Measurements from ENCODE around the gene MED12.

Gene MED12

GRCh38 chrX:71183341-71183740 lies 64.9 kb downstream of the MED12 start:
- Histone ChIP-seq H3K27ac (ENCODE audit: poor library complexity, severe bottlenecking) (no peak overlapping the region), H3K36me3 (ENCODE audit: low read depth) (no peaks in the 10 kb centered on the region), H3K9me3 (ENCODE audit: severe bottlenecking) (no peaks in the 10 kb centered on the region), H3K27me3 (ENCODE audit: insufficient read depth, poor library complexity, severe bottlenecking) (no peaks in the 10 kb centered on the region), H3K4me1 (ENCODE audit: insufficient read depth, poor library complexity, severe bottlenecking) (peaks cover 5% of the 10 kb centered on the region), H3K4me3 (ENCODE audit: severe bottlenecking) (no peak overlapping the region)
- ATAC-seq (ENCODE audit: low read depth) (no peak), DNase-seq (ENCODE audit: low spot score) (no peak)
- TF ChIP-seq, protein P1, sequence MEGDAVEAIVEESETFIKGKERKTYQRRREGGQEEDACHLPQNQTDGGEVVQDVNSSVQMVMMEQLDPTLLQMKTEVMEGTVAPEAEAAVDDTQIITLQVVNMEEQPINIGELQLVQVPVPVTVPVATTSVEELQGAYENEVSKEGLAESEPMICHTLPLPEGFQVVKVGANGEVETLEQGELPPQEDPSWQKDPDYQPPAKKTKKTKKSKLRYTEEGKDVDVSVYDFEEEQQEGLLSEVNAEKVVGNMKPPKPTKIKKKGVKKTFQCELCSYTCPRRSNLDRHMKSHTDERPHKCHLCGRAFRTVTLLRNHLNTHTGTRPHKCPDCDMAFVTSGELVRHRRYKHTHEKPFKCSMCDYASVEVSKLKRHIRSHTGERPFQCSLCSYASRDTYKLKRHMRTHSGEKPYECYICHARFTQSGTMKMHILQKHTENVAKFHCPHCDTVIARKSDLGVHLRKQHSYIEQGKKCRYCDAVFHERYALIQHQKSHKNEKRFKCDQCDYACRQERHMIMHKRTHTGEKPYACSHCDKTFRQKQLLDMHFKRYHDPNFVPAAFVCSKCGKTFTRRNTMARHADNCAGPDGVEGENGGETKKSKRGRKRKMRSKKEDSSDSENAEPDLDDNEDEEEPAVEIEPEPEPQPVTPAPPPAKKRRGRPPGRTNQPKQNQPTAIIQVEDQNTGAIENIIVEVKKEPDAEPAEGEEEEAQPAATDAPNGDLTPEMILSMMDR (IDR thresholded peaks at IDR 0.05; ENCODE audit: poor library complexity, severe bottlenecking), result no peak

DNA sequence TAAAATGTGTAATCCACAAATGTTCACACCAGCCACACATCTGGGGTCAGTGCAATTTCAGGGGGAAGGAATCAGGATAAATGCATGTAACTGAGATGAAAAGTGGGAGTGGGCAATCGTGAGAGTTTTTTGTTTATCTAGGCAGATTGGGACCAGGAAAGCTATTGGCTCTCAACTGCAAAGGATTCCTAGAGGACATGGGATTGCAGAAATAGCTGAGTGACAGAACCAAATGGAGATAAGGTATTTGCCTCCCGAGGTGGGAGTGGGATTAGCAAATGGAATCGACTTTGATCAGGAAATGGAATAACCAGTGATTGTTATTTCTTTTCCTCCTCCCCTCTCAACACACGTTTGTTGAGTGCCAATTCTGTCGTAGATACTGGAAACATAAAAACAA lies 65.7 kb downstream of the MED12 start:
- H3K4me3 ChIP-seq (ENCODE audit: severe bottlenecking), result no peak overlapping the region
- DNase-seq (ENCODE audit: low spot score), result no peak
- no peak overlapping the region for H3K27ac ChIP-seq (ENCODE audit: poor library complexity, severe bottlenecking)
- no peaks in the 10 kb centered on the region for H3K36me3 ChIP-seq (ENCODE audit: low read depth)
- no peak for ATAC-seq (ENCODE audit: low read depth)
- TF ChIP-seq, protein P1 (IDR thresholded peaks at IDR 0.05; ENCODE audit: poor library complexity, severe bottlenecking), result no peak
- H3K9me3 ChIP-seq (ENCODE audit: severe bottlenecking), result no peaks in the 10 kb centered on the region
- no peaks in the 10 kb centered on the region for H3K27me3 ChIP-seq (ENCODE audit: insufficient read depth, poor library complexity, severe bottlenecking)
- H3K4me1 ChIP-seq (ENCODE audit: insufficient read depth, poor library complexity, severe bottlenecking), result peaks cover 5% of the 10 kb centered on the region

- no peak for DNase-seq (ENCODE audit: low spot score)
- H3K27me3 ChIP-seq (ENCODE audit: insufficient read depth, poor library complexity, severe bottlenecking), result no peaks in the 10 kb centered on the region
- H3K4me3 ChIP-seq (ENCODE audit: severe bottlenecking), result no peak overlapping the region
- no peaks in the 10 kb centered on the region for H3K36me3 ChIP-seq (ENCODE audit: low read depth)
- peaks cover 5% of the 10 kb centered on the region for H3K4me1 ChIP-seq (ENCODE audit: insufficient read depth, poor library complexity, severe bottlenecking)
- H3K27ac ChIP-seq (ENCODE audit: poor library complexity, severe bottlenecking), result no peak overlapping the region
- ATAC-seq (ENCODE audit: low read depth), result no peak
- TF ChIP-seq, protein P1 (IDR thresholded peaks at IDR 0.05; ENCODE audit: poor library complexity, severe bottlenecking), result no peak
- H3K9me3 ChIP-seq (ENCODE audit: severe bottlenecking), result no peaks in the 10 kb centered on the region
Observed at GRCh38 chrX:71184803-71185495, 66.6 kb downstream of the MED12 start.

- DNase-seq (ENCODE audit: low spot score), result no peak
- no peak overlapping the region for H3K27ac ChIP-seq (ENCODE audit: poor library complexity, severe bottlenecking)
Observed at GRCh38 chrX:71191248-71191647, 72.9 kb downstream of the MED12 start.

More at GRCh38 chrX:71191248-71191647, 72.9 kb downstream of the MED12 start:
- Histone ChIP-seq H3K27me3 (ENCODE audit: insufficient read depth, poor library complexity, severe bottlenecking) (no peaks in the 10 kb centered on the region), H3K4me1 (ENCODE audit: insufficient read depth, poor library complexity, severe bottlenecking) (no peaks in the 10 kb centered on the region), H3K4me3 (ENCODE audit: severe bottlenecking) (no peak overlapping the region), H3K36me3 (ENCODE audit: low read depth) (no peaks in the 10 kb centered on the region), H3K9me3 (ENCODE audit: severe bottlenecking) (no peaks in the 10 kb centered on the region)
- TF ChIP-seq, protein P1 (IDR thresholded peaks at IDR 0.05; ENCODE audit: poor library complexity, severe bottlenecking), result no peak
- ATAC-seq (ENCODE audit: low read depth), result no peak

All from RWPE2 (cell line).